ENCODE data around the gene LITAF.

GRCh38 chr16:11625769-11626168 is 39.0 kb upstream of the LITAF start:
- TF ChIP-seq POLR2A (IDR thresholded peaks at IDR 0.05) (no peak), CTCF (IDR thresholded peaks at IDR 0.05) (no peak), EP300 (IDR thresholded peaks at IDR 0.05) (no peak), POLR2AphosphoS5 (IDR thresholded peaks at IDR 0.05) (no peak)

All from gastroesophageal sphincter (tissue), 3 donors.